Measurements from ENCODE around the gene PER1.

PER1 gene

GRCh38 chr17:8138672-8139371 is 13.4 kb downstream of the PER1 start:
- DNase-seq (ENCODE audit: low read depth): peak; percentile 97

- DNase-seq (ENCODE audit: low read depth): no peak
These were observed 13.9 kb downstream of the PER1 start for GRCh38 chr17:8138374-8138671.

- no peak for DNase-seq (ENCODE audit: low read depth)
These were observed 14.4 kb downstream of the PER1 start for GRCh38 chr17:8137645-8138373.

- DNase-seq (ENCODE audit: low read depth): no peak
These were observed 18.3 kb downstream of the PER1 start for GRCh38 chr17:8133941-8134340.

GRCh38 chr17:8133399-8133798 is 18.8 kb downstream of the PER1 start:
- DNase-seq (ENCODE audit: low read depth): no peak

GRCh38 chr17:8131844-8132441 is 20.3 kb downstream of the PER1 start:
- no peak for DNase-seq (ENCODE audit: low read depth)

GRCh38 chr17:8128125-8128784 is 23.9 kb downstream of the PER1 start:
- DNase-seq (ENCODE audit: low read depth): no peak

- no peak for DNase-seq (ENCODE audit: low read depth)
These were observed 25.6 kb downstream of the PER1 start for GRCh38 chr17:8126491-8127066.

GRCh38 chr17:8125947-8126490 is 26.2 kb downstream of the PER1 start:
- DNase-seq (ENCODE audit: low read depth): no peak

- DNase-seq (ENCODE audit: low read depth): no peak
These were observed 26.9 kb downstream of the PER1 start for GRCh38 chr17:8125154-8125946.

- no peak for DNase-seq (ENCODE audit: low read depth)
These were observed 27.7 kb downstream of the PER1 start for GRCh38 chr17:8124350-8125153.

GRCh38 chr17:8123695-8124349 is 28.4 kb downstream of the PER1 start, which contains the start of gene HES7:
Gene HES7, minus strand, starts transcription at chr17:8124106. Its CDS starts 22 bp downstream, at chr17:8124084.
- no peak for DNase-seq (ENCODE audit: low read depth)

- no peak for DNase-seq (ENCODE audit: low read depth)
These were observed 29.1 kb downstream of the PER1 start for GRCh38 chr17:8122924-8123694.

GRCh38 chr17:8122422-8122923 is 29.7 kb downstream of the PER1 start:
- DNase-seq (ENCODE audit: low read depth): no peak

- no peak for DNase-seq (ENCODE audit: low read depth)
These were observed 30.4 kb downstream of the PER1 start for GRCh38 chr17:8121681-8122421.

GRCh38 chr17:8121407-8121680 is 30.9 kb downstream of the PER1 start:
- DNase-seq (ENCODE audit: low read depth): no peak

- DNase-seq (ENCODE audit: low read depth): no peak
These were observed 31.4 kb downstream of the PER1 start for GRCh38 chr17:8120520-8121406.

Data from GM04504 (cell line).